MM.1S (cell line): ENCODE results near the gene HS3ST6.

ENCODE experiments used
- CTCF ChIP-seq: fragments of 300-600 bp; sonication (generic); IDR thresholded peaks from 2 replicates; pipeline ENCODE4 v1.5.1; 2016; ENCODE audit warnings: antibody characterized with exemption, low read length, mixed read lengths
- EZH2 ChIP-seq: fragments of 300-600 bp; sonication (generic); optimal IDR thresholded peaks from 2 replicates; pipeline ENCODE3; 2017; ENCODE audit warnings: low read depth, mild to moderate bottlenecking, antibody characterized with exemption, low read length, mixed read lengths

DNA sequence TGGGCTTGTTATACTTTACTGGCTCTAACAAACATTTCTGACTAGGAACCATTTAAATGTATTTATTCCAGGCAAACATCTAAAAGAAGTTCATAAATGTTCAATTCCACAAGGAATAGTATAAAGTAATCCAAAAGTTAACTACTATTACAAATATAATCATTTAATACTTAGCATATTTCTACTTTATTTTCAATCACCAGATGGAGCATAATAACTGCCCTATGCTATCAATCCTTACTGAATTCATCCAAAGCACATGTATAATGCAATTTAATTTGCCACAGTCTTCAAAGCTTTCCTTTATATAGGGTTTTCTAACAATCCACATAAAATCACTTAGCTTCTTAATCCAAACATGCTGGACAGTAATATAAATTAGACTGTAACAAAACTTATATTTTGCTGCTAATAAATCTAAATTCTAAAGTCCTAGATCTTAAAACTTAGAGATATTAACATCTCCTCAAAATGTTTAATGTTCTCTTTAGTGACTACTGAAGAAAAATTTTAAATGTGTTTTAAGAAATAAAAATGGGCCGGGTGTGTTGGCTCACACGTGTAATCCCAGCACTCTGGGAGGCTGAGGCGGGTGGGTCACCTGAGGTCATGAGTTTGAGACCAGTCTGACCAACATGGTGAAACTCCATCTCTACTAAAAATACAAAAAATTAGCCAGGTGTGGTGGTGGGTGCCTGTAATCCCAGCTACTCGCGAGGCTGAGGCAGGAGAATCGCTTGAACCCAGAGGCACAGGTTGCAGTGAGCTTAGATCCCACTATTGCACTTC, 52.1 kb downstream of the HS3ST6 start:
- TF ChIP-seq CTCF (0 out of 2 replicates have a peak, but pooled peaks have one; percentile 8), EZH2 (no peak)
